ENCODE measurements around the gene STON2. TPM values are rescaled to one million over a fixed set of nuclear protein-coding genes. Genes with fewer than 3 reads are reported as not detected.

STON2 gene
- polyA plus RNA-seq, 4 donors = 3.4 to 11.5 (median 4.3) TPM

DNA sequence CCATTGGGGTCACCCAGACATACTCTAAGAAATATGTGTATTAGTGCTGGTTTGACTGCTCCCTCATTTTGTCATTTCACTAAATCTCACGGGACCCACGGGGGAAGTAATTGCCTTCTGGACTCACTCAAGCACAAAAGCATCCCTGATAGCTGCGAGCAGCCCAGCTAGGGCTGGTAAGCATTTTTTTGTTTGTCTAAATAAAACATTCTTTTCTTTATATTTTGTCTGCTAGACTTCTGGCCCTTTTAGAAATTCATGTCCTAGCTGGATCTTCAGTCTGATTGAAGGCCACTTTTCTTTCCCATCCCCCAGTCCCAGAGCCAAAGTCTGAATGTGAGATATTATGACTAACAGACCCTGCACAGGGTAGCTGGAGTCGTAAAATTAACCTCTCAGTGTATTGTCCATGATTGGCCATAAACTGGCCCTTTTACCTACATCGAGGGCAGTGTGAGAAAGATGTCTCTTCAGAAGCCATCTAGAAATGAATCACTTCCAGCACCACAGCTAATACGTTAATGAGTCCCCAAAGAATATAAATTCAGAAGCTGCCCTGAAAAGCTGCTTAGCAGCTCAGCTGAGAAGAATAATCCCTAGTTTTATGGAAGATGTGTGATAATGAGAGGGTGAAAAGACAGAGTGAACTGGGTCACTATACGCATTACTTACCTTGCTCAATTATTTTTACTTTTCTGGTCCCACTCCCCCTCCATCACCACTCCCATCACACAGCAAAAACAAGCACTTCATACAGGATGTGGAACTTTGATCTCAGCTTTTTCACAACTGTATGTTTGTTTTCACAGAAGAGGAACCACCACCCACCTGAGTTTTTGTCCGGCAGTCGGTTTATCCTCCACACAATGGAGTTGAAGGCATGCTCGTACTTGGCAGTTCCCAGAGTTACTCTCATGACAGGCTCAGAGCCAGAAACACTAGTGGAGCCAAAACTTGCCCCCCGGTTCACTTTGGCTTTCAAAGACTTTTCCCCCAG, 123.8 kb downstream of the STON2 start:
- no peaks in the 10 kb centered on the region for H3K9me3 ChIP-seq (ENCODE audit: control insufficient read depth in 2 of 2, insufficient read depth in 1 of 2, low read depth in 1 of 2, low read length in 1 of 2)
- DNase-seq (peak in 1 of 2 donors; percentile 17), FAIRE-seq (no peak)
- no peaks in the 10 kb centered on the region for H3K27me3 ChIP-seq (ENCODE audit: control insufficient read depth in 3 of 3, insufficient read depth in 3 of 3, low read length in 3 of 3)
- no peak overlapping the region for H3K27ac ChIP-seq (ENCODE audit: low read depth in 1 of 3, low read length in 2 of 3)
- no peak overlapping the region for H3K4me3 ChIP-seq (ENCODE audit: low read depth in 1 of 3, low read length in 3 of 3)
- H3K36me3 ChIP-seq (ENCODE audit: control insufficient read depth in 3 of 3, insufficient read depth in 2 of 3, low read depth in 1 of 3, low read length in 3 of 3) = peaks cover 0 to 27% (median 0%) of the 10 kb centered on the region in 3 donors
- no peaks in the 10 kb centered on the region for H3K4me1 ChIP-seq (ENCODE audit: control insufficient read depth in 3 of 3, insufficient read depth in 2 of 3, low read depth in 1 of 3, low read length in 2 of 3)
- WGBS, 3 donors = 66 to 84% (median 81%) methylated on average over 11 of the region's 11 CpGs

DNA sequence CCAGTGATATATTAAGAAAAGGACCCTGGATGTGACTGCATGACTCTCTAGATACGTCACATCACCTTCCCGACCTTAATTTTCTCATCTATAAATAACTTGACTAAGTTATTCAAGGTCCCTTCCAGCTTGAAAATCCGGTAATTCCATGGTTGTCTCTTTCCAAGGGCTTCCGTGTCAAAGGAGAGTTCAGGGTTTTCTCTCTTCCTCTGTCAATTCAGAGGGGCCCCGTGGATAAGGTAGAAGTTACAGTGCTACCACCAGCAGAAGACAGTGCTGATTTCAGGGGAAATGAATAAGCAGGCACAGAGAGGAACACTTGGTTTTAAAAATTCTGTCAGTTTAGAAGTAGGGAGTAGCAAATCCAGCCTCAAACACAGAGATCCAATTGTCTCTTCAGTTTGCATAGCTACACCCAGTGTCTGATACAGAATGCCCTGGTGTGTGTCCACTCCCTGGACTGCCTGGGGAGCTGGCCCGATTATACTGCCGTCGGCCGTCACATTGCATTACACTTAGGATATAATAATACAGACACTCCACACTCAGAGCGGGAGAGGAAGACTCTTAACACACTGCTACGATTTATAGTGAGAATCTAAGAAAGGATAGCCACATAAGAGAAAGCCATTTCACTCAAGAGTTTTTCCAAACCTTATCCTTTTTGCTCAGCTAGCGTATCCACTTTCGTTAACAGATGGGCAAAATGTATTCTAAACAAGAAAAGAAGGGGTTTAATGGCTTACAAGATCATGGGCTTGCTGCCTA, 124.6 kb downstream of the STON2 start:
- Histone ChIP-seq H3K9me3 (ENCODE audit: control insufficient read depth in 2 of 2, insufficient read depth in 1 of 2, low read depth in 1 of 2, low read length in 1 of 2) (no peaks in the 10 kb centered on the region), H3K27ac (ENCODE audit: low read depth in 1 of 3, low read length in 2 of 3) (no peak overlapping the region), H3K36me3 (ENCODE audit: control insufficient read depth in 3 of 3, insufficient read depth in 2 of 3, low read depth in 1 of 3, low read length in 3 of 3) (peaks cover 0 to 32% (median 0%) of the 10 kb centered on the region in 3 donors), H3K4me3 (ENCODE audit: low read depth in 1 of 3, low read length in 3 of 3) (no peak overlapping the region), H3K27me3 (ENCODE audit: control insufficient read depth in 3 of 3, insufficient read depth in 3 of 3, low read length in 3 of 3) (no peaks in the 10 kb centered on the region), H3K4me1 (ENCODE audit: control insufficient read depth in 3 of 3, insufficient read depth in 2 of 3, low read depth in 1 of 3, low read length in 2 of 3) (no peaks in the 10 kb centered on the region)
- WGBS, 3 donors = 73 to 89% (median 82%) methylated on average over 13 of the region's 13 CpGs
- FAIRE-seq = no peak
- DNase-seq = no peak

DNA sequence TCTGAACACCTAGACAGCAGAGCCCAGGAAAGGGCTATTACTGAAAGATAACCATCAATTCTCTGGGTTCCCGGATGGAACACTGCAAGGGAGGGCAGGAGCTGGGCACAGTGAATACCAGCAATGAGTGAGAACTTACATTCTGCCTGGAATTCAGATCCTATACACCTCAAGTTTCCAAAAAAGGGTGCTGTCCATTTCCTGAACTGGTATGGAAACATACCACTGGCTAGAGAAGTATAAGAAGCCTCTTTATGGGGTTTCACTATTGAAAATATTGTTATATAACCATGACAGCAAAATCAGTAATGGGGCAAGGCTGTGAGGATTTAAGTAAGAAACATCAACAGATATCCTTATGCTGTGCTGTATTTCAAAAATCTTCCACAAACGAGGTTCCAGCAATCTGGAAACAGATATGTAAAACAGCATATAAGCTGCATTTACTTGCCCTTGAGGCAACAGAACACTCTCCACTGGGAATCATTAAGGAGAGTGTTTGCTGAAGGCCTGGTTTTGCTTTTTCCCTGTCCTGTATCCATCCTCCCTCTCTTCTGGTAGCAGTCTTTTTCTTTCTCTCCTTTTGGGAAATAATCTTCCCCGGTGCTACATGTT, 126.1 kb downstream of the STON2 start:
- H3K27ac ChIP-seq (ENCODE audit: low read depth in 1 of 3, low read length in 2 of 3) = no peak overlapping the region
- no peak overlapping the region for H3K4me3 ChIP-seq (ENCODE audit: low read depth in 1 of 3, low read length in 3 of 3)
- H3K36me3 ChIP-seq (ENCODE audit: control insufficient read depth in 3 of 3, insufficient read depth in 2 of 3, low read depth in 1 of 3, low read length in 3 of 3) = peaks cover 0 to 36% (median 0%) of the 10 kb centered on the region in 3 donors
- FAIRE-seq = no peak
- DNase-seq = no peak
- no peaks in the 10 kb centered on the region for H3K27me3 ChIP-seq (ENCODE audit: control insufficient read depth in 3 of 3, insufficient read depth in 3 of 3, low read length in 3 of 3)
- WGBS, 3 donors = 79 to 82% (median 82%) methylated on average over 3 of the region's 3 CpGs
- no peaks in the 10 kb centered on the region for H3K4me1 ChIP-seq (ENCODE audit: control insufficient read depth in 3 of 3, insufficient read depth in 2 of 3, low read depth in 1 of 3, low read length in 2 of 3)
- no peaks in the 10 kb centered on the region for H3K9me3 ChIP-seq (ENCODE audit: control insufficient read depth in 2 of 2, insufficient read depth in 1 of 2, low read depth in 1 of 2, low read length in 1 of 2)

GRCh38 chr14:81273521-81273920, 126.6 kb downstream of the STON2 start:
- no peak overlapping the region for H3K4me3 ChIP-seq (ENCODE audit: low read depth in 1 of 3, low read length in 3 of 3)
- no peaks in the 10 kb centered on the region for H3K4me1 ChIP-seq (ENCODE audit: control insufficient read depth in 3 of 3, insufficient read depth in 2 of 3, low read depth in 1 of 3, low read length in 2 of 3)
- H3K36me3 ChIP-seq (ENCODE audit: control insufficient read depth in 3 of 3, insufficient read depth in 2 of 3, low read depth in 1 of 3, low read length in 3 of 3) = peaks cover 0 to 38% (median 0%) of the 10 kb centered on the region in 3 donors
- FAIRE-seq = no peak
- DNase-seq = no peak
- WGBS, 3 donors = 90 to 93% (median 90%) methylated on average over 9 of the region's 9 CpGs
- no peaks in the 10 kb centered on the region for H3K9me3 ChIP-seq (ENCODE audit: control insufficient read depth in 2 of 2, insufficient read depth in 1 of 2, low read depth in 1 of 2, low read length in 1 of 2)
- no peak overlapping the region for H3K27ac ChIP-seq (ENCODE audit: low read depth in 1 of 3, low read length in 2 of 3)
- H3K27me3 ChIP-seq (ENCODE audit: control insufficient read depth in 3 of 3, insufficient read depth in 3 of 3, low read length in 3 of 3) = no peaks in the 10 kb centered on the region

- peak; percentile 53 for FAIRE-seq
- DNase-seq = no peak
- Histone ChIP-seq H3K27ac (ENCODE audit: low read depth in 1 of 3, low read length in 2 of 3) (no peak overlapping the region), H3K27me3 (ENCODE audit: control insufficient read depth in 3 of 3, insufficient read depth in 3 of 3, low read length in 3 of 3) (no peaks in the 10 kb centered on the region), H3K9me3 (ENCODE audit: control insufficient read depth in 2 of 2, insufficient read depth in 1 of 2, low read depth in 1 of 2, low read length in 1 of 2) (no peaks in the 10 kb centered on the region), H3K36me3 (ENCODE audit: control insufficient read depth in 3 of 3, insufficient read depth in 2 of 3, low read depth in 1 of 3, low read length in 3 of 3) (peaks cover 0 to 26% (median 3%) of the 10 kb centered on the region in 3 donors), H3K4me1 (ENCODE audit: control insufficient read depth in 3 of 3, insufficient read depth in 2 of 3, low read depth in 1 of 3, low read length in 2 of 3) (no peaks in the 10 kb centered on the region), H3K4me3 (ENCODE audit: low read depth in 1 of 3, low read length in 3 of 3) (no peak overlapping the region)
- 51 to 74% (median 66%) methylated on average over 2 of the region's 2 CpGs for WGBS, 3 donors
Measured at GRCh38 chr14:81272317-81272716, 127.8 kb downstream of the STON2 start.

GRCh38 chr14:81269979-81270375, 130.1 kb downstream of the STON2 start:
- FAIRE-seq = no peak
- no peak overlapping the region for H3K27ac ChIP-seq (ENCODE audit: low read depth in 1 of 3, low read length in 2 of 3)
- no peaks in the 10 kb centered on the region for H3K4me1 ChIP-seq (ENCODE audit: control insufficient read depth in 3 of 3, insufficient read depth in 2 of 3, low read depth in 1 of 3, low read length in 2 of 3)
- DNase-seq = no peak
- no peak overlapping the region for H3K4me3 ChIP-seq (ENCODE audit: low read depth in 1 of 3, low read length in 3 of 3)
- no peaks in the 10 kb centered on the region for H3K27me3 ChIP-seq (ENCODE audit: control insufficient read depth in 3 of 3, insufficient read depth in 3 of 3, low read length in 3 of 3)
- peaks cover 0 to 17% (median 3%) of the 10 kb centered on the region in 3 donors for H3K36me3 ChIP-seq (ENCODE audit: control insufficient read depth in 3 of 3, insufficient read depth in 2 of 3, low read depth in 1 of 3, low read length in 3 of 3)
- no peaks in the 10 kb centered on the region for H3K9me3 ChIP-seq (ENCODE audit: control insufficient read depth in 2 of 2, insufficient read depth in 1 of 2, low read depth in 1 of 2, low read length in 1 of 2)
- whole genome bisulfite sequencing, 3 donors = 78 to 88% (median 79%) methylated on average over 3 of the region's 3 CpGs

DNA sequence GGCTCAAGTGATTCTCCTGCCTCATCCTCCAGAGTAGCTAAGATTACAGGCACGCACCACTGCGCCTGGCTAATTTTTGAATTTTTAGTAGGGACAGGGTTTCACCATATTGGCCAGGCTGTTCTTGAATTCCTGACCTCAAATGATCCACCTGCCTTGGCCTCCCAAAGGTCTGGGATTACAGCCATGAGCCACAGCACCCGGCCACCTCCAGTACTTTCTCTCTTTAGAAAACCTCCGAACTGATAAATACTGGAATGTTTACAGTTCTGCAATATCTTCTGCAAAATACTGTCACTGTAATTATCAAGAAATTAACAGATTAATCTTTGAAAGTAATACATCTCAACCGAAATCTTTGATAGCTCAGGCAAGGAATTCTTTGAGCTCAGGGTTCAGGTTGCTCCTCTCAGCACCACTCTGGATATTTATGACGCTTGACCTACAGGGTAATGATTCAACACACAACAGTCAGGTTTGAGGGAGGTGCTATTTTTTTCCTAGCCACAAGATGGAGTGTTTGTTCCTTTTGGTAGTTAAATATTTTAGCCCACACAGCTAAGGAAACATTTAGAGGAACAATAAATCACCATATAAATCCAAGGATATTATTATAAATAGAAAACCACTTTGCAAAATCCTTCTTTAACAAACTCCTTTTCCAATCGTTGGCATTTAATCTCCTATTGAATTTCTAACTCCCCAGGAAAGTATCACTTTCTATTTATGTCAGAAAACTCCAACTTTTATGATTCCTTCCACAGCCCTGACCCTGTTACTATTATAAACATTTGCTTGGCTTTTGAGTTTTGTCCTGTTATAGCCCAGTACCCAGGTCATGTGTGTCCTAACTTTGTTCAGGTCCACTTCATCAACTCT, 130.8 kb downstream of the STON2 start:
- FAIRE-seq = peak; percentile 77
- Histone ChIP-seq H3K27ac (ENCODE audit: low read depth in 1 of 3, low read length in 2 of 3) (no peak overlapping the region), H3K4me1 (ENCODE audit: control insufficient read depth in 3 of 3, insufficient read depth in 2 of 3, low read depth in 1 of 3, low read length in 2 of 3) (no peaks in the 10 kb centered on the region), H3K27me3 (ENCODE audit: control insufficient read depth in 3 of 3, insufficient read depth in 3 of 3, low read length in 3 of 3) (no peaks in the 10 kb centered on the region), H3K9me3 (ENCODE audit: control insufficient read depth in 2 of 2, insufficient read depth in 1 of 2, low read depth in 1 of 2, low read length in 1 of 2) (no peaks in the 10 kb centered on the region), H3K4me3 (ENCODE audit: low read depth in 1 of 3, low read length in 3 of 3) (no peak overlapping the region), H3K36me3 (ENCODE audit: control insufficient read depth in 3 of 3, insufficient read depth in 2 of 3, low read depth in 1 of 3, low read length in 3 of 3) (peaks cover 0 to 17% (median 3%) of the 10 kb centered on the region in 3 donors)
- peak; percentile 83 to 86 for DNase-seq
- WGBS, 3 donors = 32 to 38% (median 37%) methylated on average over 7 of the region's 7 CpGs
